ENCODE data around the gene KRTAP24-1. TPM values are rescaled to one million over a fixed set of nuclear protein-coding genes. Genes with fewer than 3 reads are reported as not detected.

KRTAP24-1 gene
- total RNA-seq, 1 donor from 2014 or later: not detected

- Mint-ChIP-seq H3K4me3 (no peak overlapping the region), H3K27ac (no peak overlapping the region), H3K9me3 (no peaks in the 10 kb centered on the region), H3K36me3 (no peaks in the 10 kb centered on the region), H3K4me1 (peaks cover 3% of the 10 kb centered on the region), H3K27me3 (ENCODE audit: low read depth) (no peaks in the 10 kb centered on the region)
- DNase-seq (ENCODE audit: low spot score in 2 of 2, unreplicated experiment in 2 of 2): no peak
- no peak for TF ChIP-seq CTCF (IDR thresholded peaks at IDR 0.05; ENCODE audit: unreplicated experiment)
Observed at GRCh38 chr21:30306884-30307283, 24.1 kb upstream of the KRTAP24-1 start.

GRCh38 chr21:30305136-30305535 is 22.4 kb upstream of the KRTAP24-1 start:
- DNase-seq (ENCODE audit: low spot score in 2 of 2, unreplicated experiment in 2 of 2): no peak
- Mint-ChIP-seq H3K27ac (no peak overlapping the region), H3K4me3 (no peak overlapping the region), H3K27me3 (ENCODE audit: low read depth) (no peaks in the 10 kb centered on the region), H3K9me3 (peaks cover 13% of the 10 kb centered on the region), H3K36me3 (no peaks in the 10 kb centered on the region), H3K4me1 (peaks cover 3% of the 10 kb centered on the region)
- no peak for TF ChIP-seq CTCF (IDR thresholded peaks at IDR 0.05; ENCODE audit: unreplicated experiment)

- Mint-ChIP-seq H3K9me3 (peaks cover 5% of the 10 kb centered on the region), H3K4me1 (no peaks in the 10 kb centered on the region), H3K27ac (no peak within 1 kb of the TSS), H3K27me3 (ENCODE audit: low read depth) (peaks cover 7% of the 10 kb centered on the region), H3K36me3 (no peaks in the 10 kb centered on the region), H3K4me3 (no peak within 1 kb of the TSS)
- no peak for DNase-seq (ENCODE audit: low spot score in 2 of 2, unreplicated experiment in 2 of 2)
- TF ChIP-seq CTCF (IDR thresholded peaks at IDR 0.05; ENCODE audit: unreplicated experiment): no peak
Observed at GRCh38 chr21:30289215-30289614, 6.5 kb upstream of the KRTAP24-1 start, which contains the start of gene KRTAP25-1. KRTAP25-1 (minus strand) TSS chr21:30289514; CDS start chr21:30289490, 24 bp downstream.

- peaks cover 20% of the 10 kb centered on the region for H3K9me3 Mint-ChIP-seq
- H3K27ac Mint-ChIP-seq: no peak overlapping the region
- no peak for TF ChIP-seq CTCF (IDR thresholded peaks at IDR 0.05; ENCODE audit: unreplicated experiment)
- no peaks in the 10 kb centered on the region for H3K27me3 Mint-ChIP-seq (ENCODE audit: low read depth)
- no peak for DNase-seq (ENCODE audit: low spot score in 2 of 2, unreplicated experiment in 2 of 2)
- H3K36me3 Mint-ChIP-seq: no peaks in the 10 kb centered on the region
- peaks cover 42% of the 10 kb centered on the region for H3K4me1 Mint-ChIP-seq
- H3K4me3 Mint-ChIP-seq: no peak overlapping the region
Observed at GRCh38 chr21:30271611-30272010, 11.1 kb downstream of the KRTAP24-1 start.

- no peak for DNase-seq (ENCODE audit: low spot score in 2 of 2, unreplicated experiment in 2 of 2)
- Mint-ChIP-seq H3K27me3 (ENCODE audit: low read depth) (no peaks in the 10 kb centered on the region), H3K36me3 (no peaks in the 10 kb centered on the region), H3K4me1 (peaks cover 42% of the 10 kb centered on the region), H3K4me3 (no peak overlapping the region), H3K9me3 (peaks cover 24% of the 10 kb centered on the region), H3K27ac (no peak overlapping the region)
- no peak for TF ChIP-seq CTCF (IDR thresholded peaks at IDR 0.05; ENCODE audit: unreplicated experiment)
Observed at GRCh38 chr21:30271156-30271555, 11.6 kb downstream of the KRTAP24-1 start.

Data from mesothelial cell of epicardium (in vitro differentiated cells).